ENCODE data around the gene MSI2.
A peak's percentile ranks its signal among the peaks of the same experiment; 100 is the strongest.

MSI2 gene

DNA sequence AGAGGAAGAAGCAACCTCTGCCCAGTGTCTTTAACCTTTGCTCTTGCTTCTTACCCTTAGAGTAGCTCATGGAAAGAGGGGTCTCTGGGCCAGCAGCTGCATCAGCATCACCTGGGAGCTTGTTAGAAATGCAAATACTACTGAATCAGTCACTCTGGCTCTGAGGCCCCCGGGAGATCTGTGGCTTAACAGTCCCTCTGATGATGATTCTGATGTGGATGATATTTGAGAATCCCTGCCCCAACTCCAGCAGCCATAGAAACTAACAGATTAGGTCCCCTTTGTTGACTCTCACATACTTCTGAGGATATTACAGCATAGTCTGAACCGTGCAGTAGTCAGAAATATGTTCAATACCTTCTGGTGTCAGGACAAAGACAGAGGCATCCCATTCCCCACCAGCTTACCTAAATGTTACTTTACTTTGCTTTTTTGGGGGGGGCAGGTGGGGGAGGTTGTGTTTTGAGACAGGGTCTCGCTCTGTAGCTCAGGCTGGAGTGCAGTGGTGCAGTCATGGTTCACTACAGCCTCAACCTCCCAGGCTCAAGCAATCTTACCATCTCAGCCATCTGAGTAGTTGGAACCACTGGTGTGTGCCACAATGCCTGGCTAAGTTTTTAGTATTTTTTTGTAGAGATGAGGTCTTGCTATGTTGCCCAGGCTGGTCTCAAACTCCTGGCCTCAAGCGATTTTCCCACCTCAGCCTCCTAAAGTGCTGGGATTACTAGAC is 268.7 kb downstream of the MSI2 start:
- DNase-seq (ENCODE audit: low spot score) = no peak

DNA sequence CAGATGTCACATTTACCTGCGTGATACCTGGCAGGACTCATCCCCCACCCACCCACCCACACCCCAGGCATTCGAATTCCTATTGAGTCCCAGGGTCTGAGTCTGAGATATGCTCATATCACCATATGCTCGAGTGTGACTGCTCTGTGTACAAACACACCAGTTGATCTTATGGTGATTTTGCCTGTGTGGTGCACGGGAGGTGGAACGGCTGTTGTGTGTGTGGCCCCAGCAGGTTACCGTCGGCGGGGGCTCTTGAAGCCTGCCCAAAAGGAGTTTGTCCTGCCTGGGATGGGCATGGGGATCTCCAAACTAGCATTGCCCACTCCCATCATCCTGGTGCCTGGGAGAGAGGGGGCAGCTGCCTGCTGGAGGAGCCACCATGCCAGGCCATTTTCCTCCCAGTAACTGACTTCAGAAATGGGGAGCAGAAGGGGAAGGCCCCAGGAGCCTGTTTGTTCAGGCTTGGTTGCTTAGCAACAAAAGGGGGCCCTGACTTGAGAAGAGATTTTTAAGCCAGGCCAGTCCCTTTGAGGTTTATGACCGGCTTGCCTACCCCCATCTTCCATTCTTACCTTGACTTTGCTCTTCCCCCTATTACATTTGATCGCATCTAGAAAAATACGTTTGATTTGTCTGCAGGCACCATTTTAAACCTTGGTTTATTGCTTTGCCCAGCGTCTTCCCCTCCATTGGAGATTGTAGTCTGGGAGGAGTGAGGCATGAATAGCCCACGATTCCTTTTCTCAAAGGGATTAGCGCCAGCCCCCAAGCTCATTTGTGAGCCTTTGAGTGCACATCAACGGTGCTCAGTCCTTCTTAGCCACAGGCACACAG is 271.1 kb downstream of the MSI2 start:
- no peak for DNase-seq (ENCODE audit: low spot score)

DNA sequence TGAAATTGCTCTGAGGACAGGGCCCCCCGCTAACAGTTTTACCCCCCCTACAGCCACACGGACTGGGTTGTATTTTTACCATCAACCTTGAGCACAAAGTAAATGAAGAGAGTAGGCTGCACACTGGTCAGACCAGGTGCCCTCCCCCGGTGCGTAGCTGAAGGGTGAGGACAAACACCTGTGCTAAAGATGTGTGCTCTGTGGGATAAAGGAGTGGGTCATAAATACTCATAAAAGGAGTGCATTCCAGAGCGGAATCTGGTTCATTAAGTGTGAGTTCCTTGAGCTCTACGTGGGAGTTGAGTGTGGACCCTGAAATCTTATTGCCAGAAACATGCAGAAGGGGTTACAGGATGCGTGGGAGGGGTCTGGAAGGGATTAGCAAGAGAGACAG is 271.7 kb downstream of the MSI2 start:
- DNase-seq (ENCODE audit: low spot score) = no peak

DNA sequence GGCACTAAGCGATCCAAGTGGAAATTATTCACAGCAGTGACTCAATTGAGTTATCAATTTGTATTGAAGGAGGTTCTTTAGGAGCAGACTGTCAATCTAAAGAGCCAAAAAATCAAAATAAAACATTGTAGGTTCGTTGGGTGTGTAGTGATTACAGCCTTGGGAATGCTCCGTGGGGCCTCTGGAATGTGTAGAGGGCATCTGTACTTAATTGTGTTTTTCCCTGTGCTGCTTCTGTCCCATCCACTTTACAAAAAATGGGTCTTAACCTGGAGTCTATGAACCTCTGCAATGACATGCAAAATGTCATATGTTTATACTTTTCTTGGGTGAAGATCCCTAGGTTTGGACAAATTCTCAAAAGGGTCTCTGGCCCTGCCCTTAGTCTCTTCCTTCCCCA is 273.7 kb downstream of the MSI2 start:
- no peak for DNase-seq (ENCODE audit: low spot score)

DNA sequence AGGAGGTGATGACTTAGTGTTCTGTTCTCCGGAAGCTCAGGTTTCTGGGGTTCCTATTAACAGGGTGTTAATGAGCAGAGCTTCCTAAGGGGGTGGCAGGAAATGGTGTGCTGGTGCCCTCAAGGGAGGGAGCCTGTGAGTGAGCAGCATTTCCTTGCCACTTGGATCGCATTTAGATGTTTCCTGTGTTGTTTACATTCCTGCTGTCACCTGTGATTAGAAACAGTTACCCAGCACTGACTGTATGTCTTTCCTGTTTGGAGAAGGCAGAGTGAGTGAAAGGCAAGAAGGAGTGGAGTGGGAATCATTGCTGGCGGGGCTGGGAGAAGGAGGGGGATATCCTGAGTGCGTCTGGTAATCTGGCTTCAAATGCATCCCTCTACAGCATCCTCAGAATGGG is 274.2 kb downstream of the MSI2 start:
- no peak for DNase-seq (ENCODE audit: low spot score)

DNA sequence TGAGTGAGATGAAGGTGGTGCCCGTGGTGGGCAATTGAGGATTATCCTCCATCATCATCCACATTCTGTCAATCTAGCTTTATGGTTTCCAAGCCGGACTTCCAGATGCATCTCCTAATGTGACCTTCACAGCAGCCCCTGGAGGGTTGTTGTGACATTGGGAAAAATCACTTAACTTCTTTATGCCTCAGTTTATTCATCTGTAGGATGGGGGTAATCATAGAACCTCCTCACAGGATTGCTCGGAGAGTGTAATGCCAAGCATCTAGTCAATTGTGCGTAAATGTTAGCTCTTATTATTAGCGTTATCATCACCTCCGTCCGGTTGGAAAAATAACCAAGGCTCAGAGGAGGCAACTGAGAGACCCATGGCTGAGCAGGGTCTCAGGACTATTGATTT is 274.8 kb downstream of the MSI2 start:
- DNase-seq (ENCODE audit: low spot score) = no peak

DNA sequence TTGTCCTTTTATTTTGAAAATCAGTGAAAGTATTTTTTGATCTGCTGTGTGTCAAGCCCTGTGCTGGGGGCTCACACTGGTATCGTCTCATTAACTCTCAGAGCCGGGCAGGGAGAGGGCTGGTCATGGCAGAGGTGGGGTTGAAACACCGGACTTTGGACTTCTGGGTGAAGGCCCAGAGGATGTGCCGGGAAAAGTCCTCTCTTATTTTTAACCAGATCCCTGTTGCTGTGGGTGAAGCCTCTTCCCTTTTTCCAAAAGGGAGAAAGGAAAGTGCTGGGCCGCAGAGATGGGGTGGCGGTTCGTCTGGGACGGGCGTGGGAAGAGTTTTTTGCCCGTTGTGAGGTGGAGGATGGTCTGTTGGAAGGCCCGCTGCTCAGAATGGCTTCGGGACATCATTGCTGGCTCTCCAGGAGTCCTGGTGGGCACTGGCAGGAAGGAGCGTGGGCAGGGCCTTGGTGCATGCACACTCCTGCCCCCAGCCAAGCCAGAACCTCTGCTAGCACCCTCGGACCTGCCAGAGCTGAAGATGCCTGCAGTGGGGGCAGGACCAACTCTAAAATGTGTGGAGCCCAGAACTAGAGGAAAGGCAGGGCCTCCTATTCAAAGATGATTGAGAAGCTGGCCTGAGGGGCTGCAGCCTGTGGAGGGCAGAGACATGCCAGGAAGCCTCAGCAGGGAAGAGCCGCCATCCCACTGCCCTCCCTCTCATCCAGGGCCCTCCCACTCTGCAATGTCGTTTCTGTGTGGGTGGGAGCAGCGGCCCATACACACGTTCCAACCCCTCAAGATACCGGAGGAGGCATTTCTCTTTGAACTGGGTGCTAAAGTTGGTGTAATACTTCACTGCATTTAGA is 275.6 kb downstream of the MSI2 start:
- no peak for DNase-seq (ENCODE audit: low spot score)

DNA sequence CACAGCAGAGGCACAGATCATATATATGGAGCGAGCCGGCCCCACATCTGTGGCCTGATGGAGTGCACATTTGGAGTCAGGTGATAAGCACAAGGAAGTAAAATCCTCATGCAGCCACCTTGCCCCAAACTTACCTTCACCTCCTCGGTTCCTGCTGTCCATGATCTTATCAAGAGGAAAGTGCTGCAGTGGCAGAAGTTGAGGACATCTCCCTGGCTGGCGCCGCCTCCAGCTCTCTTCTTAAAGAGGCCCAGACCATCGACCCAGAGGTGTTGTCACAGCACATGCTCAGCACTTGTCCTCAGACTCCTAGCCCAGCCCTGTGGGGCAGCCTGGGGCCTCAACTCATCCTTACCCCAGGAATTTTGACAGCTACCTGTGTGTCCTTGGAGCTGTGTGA is 276.2 kb downstream of the MSI2 start:
- no peak for DNase-seq (ENCODE audit: low spot score)

DNA sequence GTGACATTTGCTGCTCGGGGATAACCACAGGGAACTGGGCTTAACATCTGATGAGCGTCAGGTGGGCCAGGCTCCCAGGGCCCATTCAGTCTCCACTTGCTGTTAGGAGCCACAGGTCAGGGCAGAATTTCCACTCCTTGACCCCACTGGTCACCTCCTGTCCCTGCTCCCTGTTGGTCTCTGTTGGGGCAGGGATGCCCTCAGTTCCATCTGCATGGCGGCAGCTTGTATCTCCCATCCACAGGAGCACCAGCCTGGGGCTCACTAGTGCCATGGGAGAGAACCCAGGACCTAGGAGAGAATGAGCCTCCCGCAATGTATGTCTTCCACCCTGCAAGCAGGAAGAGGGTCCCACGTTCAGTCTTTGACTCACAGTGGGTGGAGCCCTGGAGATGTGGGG is 276.6 kb downstream of the MSI2 start:
- no peak for DNase-seq (ENCODE audit: low spot score)

DNA sequence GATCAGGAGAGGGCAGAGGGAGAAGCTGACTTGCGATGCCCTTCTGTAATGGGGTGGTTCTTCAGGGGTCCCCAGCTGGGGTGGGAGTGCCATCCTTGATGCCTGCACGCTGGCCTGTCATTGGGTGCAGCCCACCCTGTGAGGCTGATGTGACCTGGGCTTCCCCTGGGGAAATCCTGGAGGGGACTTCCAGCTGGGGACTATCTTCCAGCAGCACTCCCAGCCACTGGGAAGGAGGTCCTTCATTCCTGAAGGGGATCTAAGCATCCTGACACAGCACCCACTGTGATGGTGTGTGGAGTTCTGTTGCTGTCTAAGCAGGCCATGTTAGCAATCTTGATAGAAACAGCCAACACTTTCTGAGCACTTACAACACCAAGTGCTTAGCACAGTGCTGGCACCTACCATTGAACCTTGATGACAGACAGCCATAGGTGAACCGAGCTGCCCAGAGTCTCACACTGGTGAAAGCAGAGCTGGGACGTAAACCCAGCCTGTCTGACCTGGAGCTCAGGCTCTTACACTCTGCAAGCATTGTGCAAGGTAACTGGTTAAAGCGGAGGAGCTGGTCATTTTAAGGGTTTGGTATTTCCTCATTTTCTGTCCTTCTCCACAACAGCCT is 277.5 kb downstream of the MSI2 start:
- no peak for DNase-seq (ENCODE audit: low spot score)

DNA sequence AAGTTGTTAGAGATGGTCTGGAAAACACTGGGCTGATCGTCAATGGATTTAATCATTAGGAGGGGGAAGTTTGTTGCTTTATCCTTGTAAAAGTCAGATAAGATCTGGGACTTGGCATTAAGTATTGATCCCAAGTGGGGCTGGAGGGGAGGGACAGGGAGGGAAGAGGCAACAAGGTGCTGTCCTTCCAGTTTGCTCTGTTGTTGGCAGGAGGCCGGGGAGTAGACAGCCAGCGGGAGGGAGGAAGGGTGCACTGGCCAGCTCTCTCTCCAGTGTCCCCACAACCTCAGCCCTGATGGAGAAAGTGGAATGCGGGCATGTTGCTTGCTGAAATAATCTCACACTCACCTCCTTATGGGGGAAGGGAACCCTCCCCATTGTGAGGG is 278.5 kb downstream of the MSI2 start:
- no peak for DNase-seq (ENCODE audit: low spot score)

DNA sequence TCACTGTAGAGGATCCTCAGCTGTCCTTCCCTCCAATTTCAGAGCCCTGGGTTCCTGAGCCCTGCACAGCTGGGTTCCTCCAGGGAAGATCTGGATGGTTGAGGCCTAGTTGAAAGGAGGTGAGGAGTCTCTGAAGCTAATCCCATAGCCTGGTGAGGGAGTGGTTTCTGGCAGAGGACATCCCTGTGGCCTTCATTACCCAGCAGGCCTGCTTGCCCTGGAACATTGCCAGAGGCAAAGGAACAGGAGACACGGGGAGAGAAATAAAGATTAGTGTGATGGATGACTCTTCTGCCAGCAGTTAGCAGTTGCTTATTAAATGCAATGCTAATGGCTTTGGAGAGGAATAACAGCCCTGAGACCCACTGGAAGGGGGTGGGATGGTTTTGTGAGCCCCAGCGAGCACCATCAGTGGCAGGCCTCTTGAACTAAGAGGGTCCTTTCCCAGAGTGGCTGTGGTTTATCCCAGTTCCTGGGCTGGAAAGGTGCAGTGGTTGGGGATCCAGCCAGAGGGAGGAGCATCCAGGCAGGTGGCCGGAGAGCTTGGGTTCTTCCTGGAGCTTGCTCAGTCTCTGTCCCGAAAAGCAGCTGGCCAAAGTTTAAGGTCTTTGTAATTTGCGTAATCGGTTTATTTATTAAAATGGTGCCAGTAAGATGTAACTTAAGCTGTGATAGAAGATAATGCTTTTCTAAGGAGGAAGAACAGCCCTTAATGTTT is 279.1 kb downstream of the MSI2 start:
- DNase-seq (ENCODE audit: low spot score) = peak; percentile 79

DNA sequence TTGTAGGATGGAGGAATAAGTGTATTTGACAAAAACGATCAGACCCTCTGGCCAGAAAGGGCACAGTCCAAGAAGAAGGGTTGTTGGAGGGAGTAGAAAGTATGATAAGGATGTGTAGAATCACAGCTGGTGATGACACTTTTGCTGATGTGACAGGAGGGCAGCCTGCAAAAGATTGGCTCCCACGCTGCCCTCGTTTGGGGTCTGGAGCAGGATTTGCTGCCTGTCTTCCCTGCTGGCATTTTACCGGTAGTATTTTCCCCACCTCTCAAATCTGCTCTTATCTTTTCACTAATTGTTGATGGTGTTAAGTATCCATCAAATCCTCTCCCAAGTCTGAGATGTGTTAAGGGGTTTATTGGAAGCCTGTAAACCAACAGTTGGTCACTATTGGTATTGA is 280.0 kb downstream of the MSI2 start:
- peak; percentile 72 for DNase-seq (ENCODE audit: low spot score)

DNA sequence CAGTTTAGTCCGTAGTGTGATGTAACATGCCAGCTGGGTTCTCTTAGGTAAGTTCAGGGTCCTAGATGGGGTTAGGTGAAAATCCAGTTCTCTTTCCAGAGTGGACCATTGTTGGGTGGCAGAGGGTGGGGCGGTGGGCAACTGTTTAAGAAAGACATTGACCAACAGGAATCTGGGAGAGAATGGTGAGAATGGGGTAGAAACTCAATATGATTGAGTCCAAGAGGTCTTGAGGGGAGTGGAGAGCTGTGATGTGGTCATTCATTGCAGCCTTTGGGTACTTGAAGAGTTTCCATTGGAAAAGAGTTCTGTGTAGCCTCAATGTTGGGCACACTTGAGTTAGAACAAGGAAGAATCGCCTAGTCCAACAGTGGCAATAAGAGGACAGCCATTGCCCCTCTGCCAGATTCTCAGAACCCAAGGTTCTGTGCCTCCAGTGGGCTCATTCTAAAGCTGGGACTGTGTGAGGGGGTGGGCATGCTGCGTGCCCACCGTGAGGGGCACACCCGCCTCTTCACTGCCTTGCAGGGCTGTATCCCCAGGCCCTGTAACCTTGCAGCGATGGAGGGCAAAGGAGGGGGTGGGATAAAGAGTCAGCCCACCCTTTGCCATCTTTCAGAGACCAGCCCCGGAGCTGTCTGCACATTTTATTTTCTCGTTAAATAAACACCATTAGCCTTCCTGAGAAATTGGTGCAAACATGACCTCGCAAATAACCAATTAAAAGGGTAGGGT is 280.6 kb downstream of the MSI2 start:
- no peak for DNase-seq (ENCODE audit: low spot score)

DNA sequence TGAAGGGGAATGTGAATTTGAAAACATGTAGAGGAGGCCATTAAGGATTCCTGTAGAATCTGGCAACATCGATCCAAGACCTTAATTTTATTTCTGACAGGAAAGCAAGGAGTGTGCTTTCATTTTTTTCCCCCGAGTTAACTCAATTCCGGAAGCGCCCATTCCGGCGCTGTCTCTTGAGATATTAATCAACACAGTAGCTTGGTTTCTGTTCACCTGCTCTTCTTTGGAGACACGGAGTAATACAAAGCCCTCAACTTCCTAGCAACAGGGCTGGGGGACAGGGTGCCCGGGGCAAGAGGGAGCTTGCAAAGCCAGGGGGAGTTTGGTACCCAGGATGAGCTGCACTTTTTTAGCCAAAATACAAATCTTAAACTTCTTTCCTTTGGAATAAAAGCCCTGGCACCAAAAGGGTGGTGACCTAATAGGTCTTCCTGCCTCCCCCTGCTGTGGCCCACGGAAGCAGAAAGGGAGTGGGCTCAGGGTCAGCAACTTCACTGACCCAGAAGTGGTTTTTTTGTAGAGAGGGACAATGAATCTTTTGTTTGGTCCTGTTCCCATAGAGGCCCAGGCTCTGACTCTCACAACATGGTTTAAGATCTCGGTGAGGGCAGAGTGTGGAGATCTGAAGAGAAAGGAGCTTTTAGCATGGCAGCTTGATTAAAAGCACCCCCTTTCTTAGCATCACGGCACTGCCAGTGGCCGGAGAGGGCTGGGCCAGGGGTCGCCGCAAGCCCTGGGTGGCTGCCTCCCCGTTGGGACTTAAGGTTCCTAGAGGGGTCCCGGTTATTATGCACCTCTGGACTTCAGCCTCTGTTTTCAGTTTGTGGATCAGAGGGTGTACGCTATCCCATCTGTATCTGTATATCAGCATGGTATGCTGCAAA is 281.4 kb downstream of the MSI2 start:
- no peak for DNase-seq (ENCODE audit: low spot score)

DNA sequence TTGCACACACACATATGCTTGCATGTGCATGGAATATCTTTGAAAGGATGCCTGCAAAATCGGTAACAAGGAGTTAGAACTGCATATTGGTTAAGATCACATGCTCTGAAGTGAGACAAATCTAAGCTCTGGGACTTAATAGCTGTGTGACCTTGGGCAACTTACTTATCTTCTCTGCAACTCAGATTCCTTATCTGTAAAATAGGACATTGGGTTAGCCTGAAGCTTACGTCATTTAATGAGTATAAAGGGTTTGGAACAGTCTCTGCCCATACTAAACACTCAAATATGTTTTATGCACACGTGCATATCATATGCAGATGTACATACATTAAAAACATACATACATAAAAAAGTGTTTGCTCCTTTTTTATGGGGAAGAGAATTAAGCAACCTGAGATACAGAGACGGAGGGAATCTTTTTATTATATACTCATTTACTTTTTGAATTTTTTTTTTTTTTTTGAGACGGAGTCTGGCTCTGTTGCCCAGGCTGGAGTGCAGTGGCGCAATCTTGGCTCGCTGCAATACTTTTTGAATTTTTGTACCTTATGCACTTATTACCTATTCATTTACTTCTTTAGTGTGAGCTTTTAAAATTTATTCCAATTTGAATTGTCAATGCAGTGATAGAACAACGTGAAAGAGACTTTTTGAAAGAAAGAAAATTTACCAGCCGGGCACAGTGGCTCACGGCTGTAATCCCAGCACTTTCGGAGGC is 282.6 kb downstream of the MSI2 start:
- no peak for DNase-seq (ENCODE audit: low spot score)

DNA sequence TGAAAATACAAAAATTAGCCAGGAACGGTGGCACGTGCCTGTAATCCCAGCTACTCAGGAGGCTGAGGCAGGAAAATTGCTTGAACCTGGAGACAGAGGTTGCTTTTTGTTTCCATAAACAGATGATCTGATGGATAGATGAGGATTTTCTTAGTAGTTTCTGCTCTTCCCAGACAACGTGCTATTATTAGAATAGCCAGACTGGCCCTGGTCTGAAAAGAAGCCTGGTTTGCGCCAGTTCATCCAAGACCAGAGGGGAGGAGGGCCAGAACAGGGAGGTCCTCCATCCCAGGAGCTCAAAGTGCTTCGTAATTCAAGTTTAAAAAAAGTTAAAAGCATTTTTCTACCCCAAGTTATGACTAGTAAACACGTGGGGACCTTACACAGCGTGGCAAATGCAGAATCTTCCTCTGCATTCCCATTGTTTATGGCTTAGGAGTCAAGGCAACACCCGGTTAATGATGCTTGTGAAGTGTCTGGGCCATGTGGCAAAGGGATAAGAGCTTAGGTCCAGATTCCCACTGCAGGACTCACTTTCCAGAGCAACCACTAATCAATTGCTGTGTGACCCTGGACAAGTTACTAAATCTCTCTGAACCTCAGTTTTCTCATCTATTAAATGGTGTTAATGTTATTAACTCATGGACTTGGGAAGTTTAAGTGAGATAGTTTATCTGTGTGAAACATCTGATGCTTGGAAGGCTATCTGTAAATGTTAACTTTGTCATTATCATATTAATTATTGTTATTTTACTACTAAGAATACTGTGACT is 283.4 kb downstream of the MSI2 start:
- no peak for DNase-seq (ENCODE audit: low spot score)

DNA sequence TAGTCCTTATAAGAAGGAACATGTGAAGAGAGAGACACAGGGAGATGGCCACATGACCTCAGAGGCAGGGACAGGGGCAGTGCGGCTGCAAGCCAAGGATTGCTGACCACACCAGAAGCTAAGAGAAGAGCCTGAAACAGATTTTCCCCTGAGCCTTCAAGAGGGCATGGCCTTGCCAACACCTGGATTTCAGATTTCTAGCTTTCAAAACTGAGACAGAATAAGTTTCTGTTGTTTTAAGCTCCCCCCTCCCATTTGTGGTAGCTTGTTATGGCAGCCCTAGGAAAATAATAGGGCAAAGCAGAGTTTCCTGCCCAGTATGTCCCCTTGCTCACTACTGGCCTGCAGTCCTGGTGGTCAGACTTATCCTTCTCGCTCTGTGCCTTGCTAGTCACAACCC is 284.3 kb downstream of the MSI2 start:
- DNase-seq (ENCODE audit: low spot score) = no peak
